ENCODE measurements around the gene RETREG1. TPM values are rescaled to one million over a fixed set of nuclear protein-coding genes. Genes with fewer than 3 reads are reported as not detected.

RETREG1 gene
- total and polyA plus RNA-seq, 2 donors (not counting 3 experiments of a cell fraction or from before 2014, with no cell fraction given) = 0.46 TPM; not detected in 1

DNA sequence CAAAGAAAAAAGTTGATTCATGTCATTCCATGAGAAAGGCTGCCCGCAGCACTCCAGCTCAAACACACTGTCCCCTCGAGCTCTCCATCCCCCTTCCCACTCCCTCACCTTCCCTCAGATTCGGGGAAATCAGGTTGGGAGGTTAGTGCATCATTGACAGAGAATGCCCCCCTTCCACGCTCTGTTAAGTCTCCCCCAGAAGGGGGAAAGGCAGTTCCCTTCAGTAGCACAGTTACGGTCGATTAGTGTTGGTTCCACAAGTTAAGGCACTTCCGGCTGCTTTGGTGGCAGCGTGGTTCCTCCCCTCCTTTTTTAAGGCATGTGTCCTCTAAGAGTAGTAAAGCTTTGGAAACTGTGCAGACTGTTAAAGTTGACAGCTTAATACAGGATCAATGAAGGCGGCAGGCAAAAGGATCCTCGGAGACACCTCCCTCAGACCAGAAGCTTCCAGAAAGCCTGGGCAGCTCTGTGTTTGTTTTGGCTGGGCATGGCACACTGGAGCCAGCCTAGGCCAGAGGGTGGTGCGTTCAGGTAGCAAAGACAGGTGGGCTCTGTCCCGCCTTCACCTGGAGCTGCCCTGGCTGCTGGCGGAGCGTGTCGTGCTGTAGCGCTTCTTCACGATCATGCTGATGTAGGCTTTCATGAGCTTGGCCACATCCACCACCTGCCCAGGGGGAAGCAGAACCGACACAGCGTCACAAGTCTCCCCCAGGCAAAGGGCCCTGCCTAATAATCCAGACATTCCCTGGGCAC lies 49.5 kb upstream of the RETREG1 start:
- H4K20me1 ChIP-seq (replicated peaks; ENCODE audit: control insufficient read depth, extremely low read depth, insufficient read depth, low read length) = no peaks in the 10 kb centered on the region
- peaks cover 29 to 38% of the 10 kb centered on the region in 2 experiments for H3K36me3 ChIP-seq (ENCODE audit: control insufficient read depth in 2 of 2, extremely low read depth in 1 of 2, insufficient read depth in 2 of 2, low read length in 2 of 2)
- TF ChIP-seq POLR2AphosphoS5 (IDR thresholded peaks at IDR 0.05; ENCODE audit: insufficient read depth, low read depth, low read length) = no peak
- no peak for TF ChIP-seq MAX (IDR thresholded peaks at IDR 0.05; ENCODE audit: insufficient read depth, insufficient read length)
- no peak for TF ChIP-seq GATA2 (IDR thresholded peaks at IDR 0.05; ENCODE audit: insufficient read depth, insufficient read length, low read depth, low read length)
- no peak for TF ChIP-seq FOS (IDR thresholded peaks at IDR 0.05; ENCODE audit: borderline replicate concordance, insufficient read depth, low read length)
- peak; percentile 33 for FAIRE-seq
- BruUV-seq (replicated peaks) = no TSS peak
- no peak for DNase-seq (ENCODE audit: low read depth, low spot score)
- H3K27me3 ChIP-seq (ENCODE audit: control insufficient read depth in 2 of 2, insufficient read depth in 2 of 2, low read length in 2 of 2) = no peaks in the 10 kb centered on the region
- H3K9ac ChIP-seq (replicated peaks; ENCODE audit: extremely low read depth, insufficient read depth, low read length) = no peak overlapping the region
- POLR2A ChIA-PET = no interaction called here
- intact Hi-C loops (cut with micrococcal nuclease) (no loop called here), dilution Hi-C loops (cut with MboI; ENCODE audit: extremely low pct_ligation_motif_present, low sequenced_read_pairs) (no loop called here)
- H3K4me1 ChIP-seq (ENCODE audit: control insufficient read depth, extremely low read depth, insufficient read depth, low read length) = peaks cover 5% of the 10 kb centered on the region
- H3K9me1 ChIP-seq (replicated peaks; ENCODE audit: control insufficient read depth, extremely low read depth, insufficient read depth, low read length) = no peaks in the 10 kb centered on the region
- no peak overlapping the region for H3K27ac ChIP-seq (ENCODE audit: insufficient read depth, low read depth, low read length)
- H3K9me3 ChIP-seq (replicated peaks; ENCODE audit: control insufficient read depth, insufficient read depth, low read length) = no peaks in the 10 kb centered on the region
- no peak overlapping the region for H3K4me3 ChIP-seq (replicated peaks in 1 of 3; ENCODE audit: insufficient read depth in 1 of 3, low read depth in 1 of 3, low read length in 3 of 3)
- no peak overlapping the region for H2AFZ ChIP-seq (ENCODE audit: low read depth, low read length)
- no peak overlapping the region for H3K4me2 ChIP-seq (ENCODE audit: insufficient read depth, low read length)
- CTCF ChIA-PET = interaction anchor here (0.6 to 1.5 kb wide), 6 partner anchors 10 to 525 kb away, joined by 3 to 5 read pairs (median 3); no protein-coding TSS in a partner anchor
- H3K79me2 ChIP-seq (ENCODE audit: control insufficient read depth, insufficient read depth, low read length) = peaks cover 2% of the 10 kb centered on the region

DNA sequence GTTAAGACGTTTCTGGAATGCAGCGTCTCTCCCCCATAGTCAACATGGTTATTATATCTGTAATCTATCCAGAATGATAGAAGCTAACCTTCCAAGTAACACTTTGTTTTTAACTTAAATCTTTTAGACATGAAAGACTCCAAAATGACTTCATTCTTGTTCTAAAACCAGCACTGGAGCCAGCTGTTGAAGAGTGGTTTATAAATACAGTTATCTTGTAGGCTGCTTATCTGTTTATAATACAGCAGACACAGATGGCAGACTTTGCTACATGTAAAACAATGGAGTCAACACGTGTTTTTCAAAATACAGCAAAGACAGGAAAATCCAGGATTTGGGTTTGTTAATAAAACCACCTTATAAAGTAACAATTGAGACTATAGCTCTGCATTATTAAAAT lies 48.8 kb upstream of the RETREG1 start:
- H3K27ac ChIP-seq (ENCODE audit: insufficient read depth, low read depth, low read length) = no peak overlapping the region
- ChIA-PET POLR2A (no interaction called here), CTCF (interaction anchor here (1.0 to 1.1 kb wide), 2 partner anchors 11 to 17 kb away, joined by 3 to 4 read pairs; no protein-coding TSS in a partner anchor)
- dilution Hi-C loops (cut with MboI; ENCODE audit: extremely low pct_ligation_motif_present, low sequenced_read_pairs) (no loop called here), intact Hi-C loops (cut with micrococcal nuclease) (no loop called here)
- H3K27me3 ChIP-seq (ENCODE audit: control insufficient read depth in 2 of 2, insufficient read depth in 2 of 2, low read length in 2 of 2) = no peaks in the 10 kb centered on the region
- H3K36me3 ChIP-seq (ENCODE audit: control insufficient read depth in 2 of 2, extremely low read depth in 1 of 2, insufficient read depth in 2 of 2, low read length in 2 of 2) = peaks cover 24 to 31% of the 10 kb centered on the region in 2 experiments
- TF ChIP-seq JUN (IDR thresholded peaks at IDR 0.05; ENCODE audit: borderline replicate concordance, insufficient read depth, insufficient read length, low read depth) = no peak
- TF ChIP-seq MYC (IDR thresholded peaks at IDR 0.05; ENCODE audit: low read depth, low read length) = no peak
- TF ChIP-seq POLR2AphosphoS5 (IDR thresholded peaks at IDR 0.05; ENCODE audit: insufficient read depth, low read depth, low read length) = no peak
- TF ChIP-seq POLR2A (IDR thresholded peaks at IDR 0.05; ENCODE audit: low read depth, low read length) = no peak
- no peak for TF ChIP-seq MAX (IDR thresholded peaks at IDR 0.05; ENCODE audit: insufficient read depth, insufficient read length)
- TF ChIP-seq GATA2 (IDR thresholded peaks at IDR 0.05; ENCODE audit: insufficient read depth, insufficient read length, low read depth, low read length) = no peak
- TF ChIP-seq FOS (IDR thresholded peaks at IDR 0.05; ENCODE audit: borderline replicate concordance, insufficient read depth, low read length) = no peak
- no peak for TF ChIP-seq EZH2 (IDR thresholded peaks at IDR 0.05; ENCODE audit: borderline replicate concordance, low read depth, low read length, severe bottlenecking)
- TF ChIP-seq, protein P1, sequence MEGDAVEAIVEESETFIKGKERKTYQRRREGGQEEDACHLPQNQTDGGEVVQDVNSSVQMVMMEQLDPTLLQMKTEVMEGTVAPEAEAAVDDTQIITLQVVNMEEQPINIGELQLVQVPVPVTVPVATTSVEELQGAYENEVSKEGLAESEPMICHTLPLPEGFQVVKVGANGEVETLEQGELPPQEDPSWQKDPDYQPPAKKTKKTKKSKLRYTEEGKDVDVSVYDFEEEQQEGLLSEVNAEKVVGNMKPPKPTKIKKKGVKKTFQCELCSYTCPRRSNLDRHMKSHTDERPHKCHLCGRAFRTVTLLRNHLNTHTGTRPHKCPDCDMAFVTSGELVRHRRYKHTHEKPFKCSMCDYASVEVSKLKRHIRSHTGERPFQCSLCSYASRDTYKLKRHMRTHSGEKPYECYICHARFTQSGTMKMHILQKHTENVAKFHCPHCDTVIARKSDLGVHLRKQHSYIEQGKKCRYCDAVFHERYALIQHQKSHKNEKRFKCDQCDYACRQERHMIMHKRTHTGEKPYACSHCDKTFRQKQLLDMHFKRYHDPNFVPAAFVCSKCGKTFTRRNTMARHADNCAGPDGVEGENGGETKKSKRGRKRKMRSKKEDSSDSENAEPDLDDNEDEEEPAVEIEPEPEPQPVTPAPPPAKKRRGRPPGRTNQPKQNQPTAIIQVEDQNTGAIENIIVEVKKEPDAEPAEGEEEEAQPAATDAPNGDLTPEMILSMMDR (IDR thresholded peaks at IDR 0.05; ENCODE audit: extremely low read depth in 1 of 2, insufficient read depth in 1 of 2, low read depth in 1 of 2, low read length in 2 of 2) = no peak
- no peaks in the 10 kb centered on the region for H3K9me3 ChIP-seq (replicated peaks; ENCODE audit: control insufficient read depth, insufficient read depth, low read length)
- no peaks in the 10 kb centered on the region for H4K20me1 ChIP-seq (replicated peaks; ENCODE audit: control insufficient read depth, extremely low read depth, insufficient read depth, low read length)
- H3K9me1 ChIP-seq (replicated peaks; ENCODE audit: control insufficient read depth, extremely low read depth, insufficient read depth, low read length) = no peaks in the 10 kb centered on the region
- H2AFZ ChIP-seq (ENCODE audit: low read depth, low read length) = no peak overlapping the region
- FAIRE-seq (no peak), DNase-seq (ENCODE audit: low read depth, low spot score) (no peak)
- no peak overlapping the region for H3K4me3 ChIP-seq (replicated peaks in 1 of 3; ENCODE audit: insufficient read depth in 1 of 3, low read depth in 1 of 3, low read length in 3 of 3)
- no peak overlapping the region for H3K9ac ChIP-seq (replicated peaks; ENCODE audit: extremely low read depth, insufficient read depth, low read length)
- no peak overlapping the region for H3K4me2 ChIP-seq (ENCODE audit: insufficient read depth, low read length)
- TSS peak; percentile 65 for BruUV-seq (replicated peaks)
- peaks cover 5% of the 10 kb centered on the region for H3K4me1 ChIP-seq (ENCODE audit: control insufficient read depth, extremely low read depth, insufficient read depth, low read length)
- peaks cover 2% of the 10 kb centered on the region for H3K79me2 ChIP-seq (ENCODE audit: control insufficient read depth, insufficient read depth, low read length)
